Measurements from ENCODE around the gene LMAN2. TPM values are rescaled to one million over a fixed set of nuclear protein-coding genes. Genes with fewer than 3 reads are reported as not detected.

The LMAN2 gene
- total RNA-seq, 2 donors from 2014 or later = 119 to 128 TPM

GRCh38 chr5:177336112-177336511 lies 15.4 kb downstream of the LMAN2 start:
- no peak overlapping the region for H3K9ac ChIP-seq (ENCODE audit: extremely low read depth, low read length, poor library complexity, severe bottlenecking)
- no peak overlapping the region for H3K27ac Mint-ChIP-seq
- H3K27ac ChIP-seq (ENCODE audit: low read depth, low read length) = no peak overlapping the region
- H3K36me3 Mint-ChIP-seq (ENCODE audit: low read depth) = peaks cover 71% of the 10 kb centered on the region
- peak; percentile 61 for TF ChIP-seq CTCF (conservative IDR thresholded peaks at IDR 0.05)
- H3K36me3 ChIP-seq (ENCODE audit: control insufficient read depth, insufficient read depth, low read length) = peaks cover 59% of the 10 kb centered on the region
- H3K9me3 Mint-ChIP-seq = no peaks in the 10 kb centered on the region
- H3K4me3 ChIP-seq (ENCODE audit: low read length) = no peak overlapping the region
- H3K27me3 ChIP-seq (ENCODE audit: control insufficient read depth, insufficient read depth, low read length, poor library complexity, severe bottlenecking) = no peaks in the 10 kb centered on the region
- no peaks in the 10 kb centered on the region for H3K9me3 ChIP-seq (ENCODE audit: control insufficient read depth, low read length)
- DNase-seq = no peak
- no peaks in the 10 kb centered on the region for H3K27me3 Mint-ChIP-seq (ENCODE audit: insufficient read depth)
- WGBS, 2 experiments (ENCODE audit: insufficient coverage in 1 of 2, insufficient read length in 1 of 2) = 86 to 89% methylated on average over 10 to 12 of the region's 12 CpGs
- H3K4me1 Mint-ChIP-seq = peaks cover 10% of the 10 kb centered on the region
- no peak overlapping the region for H3K4me3 Mint-ChIP-seq
- H3K4me1 ChIP-seq (ENCODE audit: control insufficient read depth, insufficient read depth, low read length) = no peaks in the 10 kb centered on the region

GRCh38 chr5:177335701-177336065 lies 15.8 kb downstream of the LMAN2 start:
- H3K36me3 ChIP-seq (ENCODE audit: control insufficient read depth, insufficient read depth, low read length) = peaks cover 59% of the 10 kb centered on the region
- no peak for TF ChIP-seq CTCF (conservative IDR thresholded peaks at IDR 0.05)
- H3K27me3 Mint-ChIP-seq (ENCODE audit: insufficient read depth) = no peaks in the 10 kb centered on the region
- H3K4me3 Mint-ChIP-seq = no peak overlapping the region
- no peaks in the 10 kb centered on the region for H3K4me1 ChIP-seq (ENCODE audit: control insufficient read depth, insufficient read depth, low read length)
- H3K27ac ChIP-seq (ENCODE audit: low read depth, low read length) = no peak overlapping the region
- H3K36me3 Mint-ChIP-seq (ENCODE audit: low read depth) = peaks cover 75% of the 10 kb centered on the region
- H3K9ac ChIP-seq (ENCODE audit: extremely low read depth, low read length, poor library complexity, severe bottlenecking) = no peak overlapping the region
- peaks cover 10% of the 10 kb centered on the region for H3K4me1 Mint-ChIP-seq
- no peak overlapping the region for H3K4me3 ChIP-seq (ENCODE audit: low read length)
- no peak for DNase-seq
- H3K9me3 Mint-ChIP-seq = no peaks in the 10 kb centered on the region
- H3K27ac Mint-ChIP-seq = no peak overlapping the region
- no peaks in the 10 kb centered on the region for H3K9me3 ChIP-seq (ENCODE audit: control insufficient read depth, low read length)
- WGBS, 2 experiments (ENCODE audit: insufficient coverage in 1 of 2, insufficient read length in 1 of 2) = 97% methylated on average over 6 to 7 of the region's 7 CpGs
- H3K27me3 ChIP-seq (ENCODE audit: control insufficient read depth, insufficient read depth, low read length, poor library complexity, severe bottlenecking) = no peaks in the 10 kb centered on the region

GRCh38 chr5:177334781-177335700 lies 16.4 kb downstream of the LMAN2 start:
- Mint-ChIP-seq H3K27me3 (ENCODE audit: insufficient read depth) (no peaks in the 10 kb centered on the region), H3K4me3 (no peak overlapping the region), H3K4me1 (peaks cover 9% of the 10 kb centered on the region), H3K27ac (no peak overlapping the region), H3K36me3 (ENCODE audit: low read depth) (peaks cover 75% of the 10 kb centered on the region), H3K9me3 (no peaks in the 10 kb centered on the region)
- WGBS, 2 experiments (ENCODE audit: insufficient coverage in 1 of 2, insufficient read length in 1 of 2) = 89 to 92% methylated on average over 19 to 21 of the region's 21 CpGs
- Histone ChIP-seq H3K4me1 (ENCODE audit: control insufficient read depth, insufficient read depth, low read length) (no peaks in the 10 kb centered on the region), H3K36me3 (ENCODE audit: control insufficient read depth, insufficient read depth, low read length) (peaks cover 56% of the 10 kb centered on the region), H3K27me3 (ENCODE audit: control insufficient read depth, insufficient read depth, low read length, poor library complexity, severe bottlenecking) (no peaks in the 10 kb centered on the region), H3K4me3 (ENCODE audit: low read length) (no peak overlapping the region), H3K9me3 (ENCODE audit: control insufficient read depth, low read length) (no peaks in the 10 kb centered on the region), H3K27ac (ENCODE audit: low read depth, low read length) (no peak overlapping the region), H3K9ac (ENCODE audit: extremely low read depth, low read length, poor library complexity, severe bottlenecking) (no peak overlapping the region)
- TF ChIP-seq CTCF (conservative IDR thresholded peaks at IDR 0.05) = no peak
- DNase-seq = no peak

Measured in endodermal cell (in vitro differentiated cells).